GM06990 (cell line): ENCODE data around the gene HOXC9.
"Not testable (repeated sequence)": the region's sequence is repeated elsewhere in the genome, so short reads cannot be mapped to it uniquely, and the experiment has no call there.

ENCODE experiments used
- DNase-seq: peaks from one replicate; pipeline ENCODE4 v3.0.0-alpha.2; 2011; ENCODE audit not compliant: insufficient read length; ENCODE audit errors: extremely low read depth
- H3K27me3 ChIP-seq: replicated peaks from 2 replicates; pipeline ENCODE4 v1.6.0; 2011; ENCODE audit warnings: low read length; ENCODE audit not compliant: control insufficient read depth, insufficient read depth
- H3K36me3 ChIP-seq: 2 replicates; pipeline ENCODE4 v1.5.1; 2011; ENCODE audit warnings: low read length; ENCODE audit not compliant: control insufficient read depth, insufficient read depth
- H3K4me3 ChIP-seq: replicated peaks from 2 replicates; pipeline ENCODE4 v1.5.1; 2011; ENCODE audit warnings: low read depth, mild to moderate bottlenecking, control low read depth, low read length
- CTCF ChIP-seq: IDR thresholded peaks from 2 replicates; pipeline ENCODE4 v1.5.1; 2011; ENCODE audit warnings: low read length, control low read depth, mild to moderate bottlenecking, inconsistent platforms; ENCODE audit not compliant: insufficient read depth, poor library complexity, severe bottlenecking

HOXC9 gene

DNA sequence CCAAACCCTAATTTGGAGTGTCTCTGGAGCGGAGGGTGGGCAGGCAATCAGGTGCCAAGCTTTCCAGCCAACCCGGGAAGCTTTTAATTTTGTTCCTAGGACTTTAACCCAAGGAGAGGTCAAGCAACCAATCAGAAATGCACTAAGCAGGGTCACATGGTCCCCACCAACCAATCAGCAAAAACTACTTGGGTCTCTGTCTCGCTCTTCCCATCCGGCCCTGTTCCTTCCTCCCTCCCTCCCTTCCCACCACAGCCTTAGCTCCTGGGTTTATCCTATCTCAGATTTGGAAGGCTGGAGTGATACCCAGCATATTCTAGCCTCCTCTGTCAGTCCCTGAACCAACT lies 40.2 kb downstream of the HOXC9 start:
- no peaks in the 10 kb centered on the region for H3K36me3 ChIP-seq
- H3K27me3 ChIP-seq = no peaks in the 10 kb centered on the region; the same call in 1 of the 2 replicates
- no peak for DNase-seq
- H3K4me3 ChIP-seq = no peak overlapping the region
- no peak for TF ChIP-seq CTCF

DNA sequence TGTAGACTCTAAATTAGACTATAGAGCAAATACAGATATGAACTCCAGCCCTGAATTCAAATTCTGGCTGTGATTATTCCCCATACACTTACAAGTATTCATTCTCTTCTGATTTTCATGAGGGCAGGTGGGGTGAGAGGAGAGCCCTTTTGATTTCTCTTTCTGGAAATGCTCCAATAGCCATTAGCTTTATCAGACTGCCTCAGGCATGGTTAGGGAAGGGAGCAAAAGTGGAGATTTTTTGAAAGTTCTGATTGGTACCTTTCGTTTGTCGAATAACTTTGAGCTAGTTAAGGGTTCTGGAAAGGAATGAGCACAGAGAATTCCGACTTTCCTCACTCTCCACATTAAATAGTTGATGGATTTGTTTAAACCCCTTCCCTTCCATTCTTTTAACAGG lies 40.7 kb downstream of the HOXC9 start:
- no peak for DNase-seq
- Histone ChIP-seq H3K4me3 (no peak overlapping the region), H3K27me3 (no peaks in the 10 kb centered on the region; the same call in 1 of the 2 replicates), H3K36me3 (no peaks in the 10 kb centered on the region)
- no peak for TF ChIP-seq CTCF

DNA sequence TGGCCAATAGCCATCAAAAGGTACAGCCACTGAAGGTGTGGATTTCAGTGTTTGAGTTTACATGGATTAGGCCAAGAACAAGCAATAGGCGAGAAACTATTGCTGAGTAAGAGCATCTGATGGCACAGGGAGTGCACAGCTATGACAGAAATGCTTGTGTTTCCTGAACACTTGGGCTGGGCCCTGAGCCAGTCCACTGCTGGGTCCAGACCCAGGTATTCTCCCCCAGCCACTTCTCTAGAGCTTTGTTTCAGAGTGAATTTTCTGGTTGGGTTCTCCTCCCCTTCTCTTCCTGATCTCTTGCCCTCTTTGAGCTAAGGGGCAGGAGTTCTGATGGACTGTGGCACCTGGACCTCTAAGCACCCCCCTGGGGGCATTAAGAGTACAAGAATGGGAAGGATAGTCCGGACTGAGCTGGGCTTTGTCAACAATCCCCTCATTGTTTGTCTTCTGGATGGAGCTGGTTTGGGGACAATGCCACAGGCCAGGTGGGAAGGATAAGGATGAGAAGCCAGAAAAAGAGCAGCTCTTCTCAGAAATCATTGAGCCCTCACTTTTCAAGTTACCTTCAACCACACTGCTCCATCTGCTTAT lies 41.2 kb downstream of the HOXC9 start:
- no peak for DNase-seq
- no peak for TF ChIP-seq CTCF
- Histone ChIP-seq H3K36me3 (no peaks in the 10 kb centered on the region), H3K4me3 (no peak overlapping the region), H3K27me3 (no peaks in the 10 kb centered on the region; the same call in 1 of the 2 replicates)

- H3K4me3 ChIP-seq, DNase-seq, H3K27me3 ChIP-seq, H3K36me3 ChIP-seq: not testable (repeated sequence)
Observed at GRCh38 chr12:54042033-54042432, 42.1 kb downstream of the HOXC9 start.

DNA sequence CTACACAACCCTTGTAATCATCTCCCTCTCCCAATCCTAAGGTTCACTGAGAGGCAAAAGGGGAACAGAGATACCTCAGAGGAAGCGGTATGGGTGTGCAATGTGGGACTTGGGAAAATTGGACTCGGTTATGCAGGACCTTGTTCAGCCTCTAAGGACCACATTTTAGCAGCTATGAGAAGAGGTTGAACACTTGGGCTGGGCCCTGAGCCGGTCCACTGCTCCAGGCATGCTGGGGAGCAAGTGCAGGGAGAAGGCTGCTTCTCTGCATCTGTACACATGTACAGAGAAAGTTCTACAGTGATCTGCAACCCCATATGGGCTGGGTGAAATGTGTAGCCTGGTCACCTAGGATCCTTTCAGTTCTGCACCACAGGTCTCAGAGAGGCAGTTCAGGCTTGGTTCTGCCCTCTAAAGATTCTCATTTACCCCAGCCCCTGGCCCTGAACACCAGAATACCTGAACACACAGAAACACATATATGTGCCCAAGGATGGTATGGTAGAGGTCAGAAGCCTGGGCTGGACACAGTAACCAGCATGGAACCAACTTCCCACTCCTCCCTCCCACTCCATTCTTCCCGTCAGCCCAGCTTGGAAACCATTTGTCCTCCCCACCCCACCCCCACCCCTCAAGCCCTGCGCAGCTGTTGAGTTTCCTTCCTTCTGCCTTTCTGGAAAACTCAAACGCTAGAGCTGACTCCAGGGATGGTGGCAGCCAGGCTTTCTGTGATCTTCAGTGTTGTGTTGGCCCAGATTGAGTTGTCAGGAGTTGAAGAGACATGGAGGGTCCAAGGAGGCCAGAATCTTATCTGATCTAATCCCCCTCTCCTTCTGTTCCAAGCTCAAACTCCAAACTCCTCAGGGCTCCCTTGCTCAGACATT lies 43.3 kb downstream of the HOXC9 start:
- no peak overlapping the region for H3K4me3 ChIP-seq
- no peaks in the 10 kb centered on the region for H3K36me3 ChIP-seq
- no peak for DNase-seq
- no peak for TF ChIP-seq CTCF
- H3K27me3 ChIP-seq = no peaks in the 10 kb centered on the region; the same call in 1 of the 2 replicates

DNA sequence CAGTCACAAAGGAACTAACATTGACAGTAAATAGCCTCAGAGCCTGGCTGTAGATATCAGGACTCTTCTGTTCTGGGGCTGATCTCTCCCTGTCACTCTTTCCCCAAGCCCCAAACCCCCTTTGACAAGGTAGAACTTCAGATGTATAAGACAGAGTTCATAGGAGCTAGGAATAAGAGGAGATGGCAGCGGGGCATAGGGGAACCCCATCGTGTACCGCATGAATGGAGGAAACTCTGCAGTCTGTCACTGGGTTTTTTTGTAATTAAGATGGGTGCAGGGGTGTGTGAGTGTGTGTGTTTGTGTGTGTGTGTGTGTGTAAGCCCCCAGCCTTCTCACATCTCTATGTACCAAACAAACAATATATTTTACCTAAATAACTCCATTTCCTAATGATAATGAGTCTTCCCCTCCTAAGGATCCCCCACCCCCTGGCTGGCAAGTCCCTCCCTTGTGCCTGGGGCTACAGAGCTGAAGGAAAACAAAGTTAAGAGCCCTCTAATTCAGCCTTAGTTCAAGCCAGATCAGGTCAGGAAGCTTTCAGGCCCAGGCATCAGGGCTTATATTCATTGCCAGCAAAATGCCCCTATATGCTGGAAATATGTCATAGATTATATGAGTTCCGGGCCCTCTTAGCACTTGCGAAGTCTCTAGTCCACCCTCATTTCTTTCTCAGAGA lies 44.6 kb downstream of the HOXC9 start:
- no peaks in the 10 kb centered on the region for H3K27me3 ChIP-seq
- TF ChIP-seq CTCF = no peak
- DNase-seq = no peak
- no peaks in the 10 kb centered on the region for H3K36me3 ChIP-seq
- no peak overlapping the region for H3K4me3 ChIP-seq
